Peyer's patch (tissue), 4 donors: Measurements from ENCODE around the gene LRIG1.

Experiments
- POLR2A ChIP-seq, 2 donors: fragments of 450-650 bp; IDR thresholded peaks; one replicate each; pipeline ENCODE4 v1.5.1; 2017; ENCODE audit warnings: antibody characterized with exemption in 2 of 2, mild to moderate bottlenecking in 2 of 2, moderate library complexity in 2 of 2
- TF ChIP-seq, protein P1 (sequence below), 6 experiments: fragments of 450-650 bp in 4 of 6; fragments of 200-600 bp in 2 of 6; sonication (generic) in 1 of 6; IDR thresholded peaks; one replicate each; pipeline ENCODE4 v1.5.1; 2017 to 2019; ENCODE audit warnings: antibody characterized with exemption in 6 of 6, mild to moderate bottlenecking in 3 of 6, moderate library complexity in 1 of 6

DNA sequence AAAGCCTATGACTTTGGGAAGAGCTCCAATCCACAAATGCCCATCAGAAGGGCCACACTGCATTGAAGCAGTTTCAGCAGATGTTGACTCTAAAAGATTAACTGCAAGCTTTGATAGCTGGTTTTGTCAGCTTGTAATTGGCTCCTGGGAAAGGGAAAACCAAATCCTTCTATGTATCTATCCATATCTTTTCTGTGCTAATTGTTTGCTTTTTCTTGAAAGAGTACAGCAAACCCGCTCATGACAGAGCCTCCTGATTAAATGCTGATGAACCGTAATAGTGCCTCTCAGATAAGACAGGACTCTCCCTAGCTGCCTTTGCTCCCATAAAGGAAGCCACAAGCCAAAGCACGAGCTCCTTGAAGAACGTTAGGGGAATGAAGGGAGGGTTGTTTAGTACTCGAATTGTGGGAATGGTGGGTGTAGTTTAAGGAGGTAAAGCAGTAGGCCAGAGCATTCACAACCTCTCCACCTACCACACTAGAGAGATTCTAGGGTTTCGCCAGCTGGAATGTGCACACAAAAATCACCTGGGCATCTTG lies 33.6 kb upstream of the LRIG1 start:
- TF ChIP-seq, protein P1, sequence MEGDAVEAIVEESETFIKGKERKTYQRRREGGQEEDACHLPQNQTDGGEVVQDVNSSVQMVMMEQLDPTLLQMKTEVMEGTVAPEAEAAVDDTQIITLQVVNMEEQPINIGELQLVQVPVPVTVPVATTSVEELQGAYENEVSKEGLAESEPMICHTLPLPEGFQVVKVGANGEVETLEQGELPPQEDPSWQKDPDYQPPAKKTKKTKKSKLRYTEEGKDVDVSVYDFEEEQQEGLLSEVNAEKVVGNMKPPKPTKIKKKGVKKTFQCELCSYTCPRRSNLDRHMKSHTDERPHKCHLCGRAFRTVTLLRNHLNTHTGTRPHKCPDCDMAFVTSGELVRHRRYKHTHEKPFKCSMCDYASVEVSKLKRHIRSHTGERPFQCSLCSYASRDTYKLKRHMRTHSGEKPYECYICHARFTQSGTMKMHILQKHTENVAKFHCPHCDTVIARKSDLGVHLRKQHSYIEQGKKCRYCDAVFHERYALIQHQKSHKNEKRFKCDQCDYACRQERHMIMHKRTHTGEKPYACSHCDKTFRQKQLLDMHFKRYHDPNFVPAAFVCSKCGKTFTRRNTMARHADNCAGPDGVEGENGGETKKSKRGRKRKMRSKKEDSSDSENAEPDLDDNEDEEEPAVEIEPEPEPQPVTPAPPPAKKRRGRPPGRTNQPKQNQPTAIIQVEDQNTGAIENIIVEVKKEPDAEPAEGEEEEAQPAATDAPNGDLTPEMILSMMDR (IDR thresholded peaks at IDR 0.05): no peak
- TF ChIP-seq POLR2A (IDR thresholded peaks at IDR 0.05): no peak
